Retinal pigment epithelial cell (primary cell): Measurements from ENCODE around the gene KDM2A.

Experiments
- DNase-seq: peaks from one replicate; pipeline ENCODE4 v3.0.0-alpha.2; 2010; ENCODE audit warnings: low read depth
- H3K4me3 ChIP-seq: 2 replicates; pipeline ENCODE4 v1.5.1; 2011; ENCODE audit warnings: mild to moderate bottlenecking, low read length, control low read depth, moderate library complexity
- TF ChIP-seq, protein P1 (sequence below): conservative IDR thresholded peaks from 2 replicates; pipeline ENCODE4 v1.5.1; 2011; ENCODE audit warnings: low read depth, low read length, control low read depth, inconsistent platforms

The KDM2A gene

GRCh38 chr11:67279589-67280340, 160.7 kb downstream of the KDM2A start:
- DNase-seq = no peak
- TF ChIP-seq, protein P1, sequence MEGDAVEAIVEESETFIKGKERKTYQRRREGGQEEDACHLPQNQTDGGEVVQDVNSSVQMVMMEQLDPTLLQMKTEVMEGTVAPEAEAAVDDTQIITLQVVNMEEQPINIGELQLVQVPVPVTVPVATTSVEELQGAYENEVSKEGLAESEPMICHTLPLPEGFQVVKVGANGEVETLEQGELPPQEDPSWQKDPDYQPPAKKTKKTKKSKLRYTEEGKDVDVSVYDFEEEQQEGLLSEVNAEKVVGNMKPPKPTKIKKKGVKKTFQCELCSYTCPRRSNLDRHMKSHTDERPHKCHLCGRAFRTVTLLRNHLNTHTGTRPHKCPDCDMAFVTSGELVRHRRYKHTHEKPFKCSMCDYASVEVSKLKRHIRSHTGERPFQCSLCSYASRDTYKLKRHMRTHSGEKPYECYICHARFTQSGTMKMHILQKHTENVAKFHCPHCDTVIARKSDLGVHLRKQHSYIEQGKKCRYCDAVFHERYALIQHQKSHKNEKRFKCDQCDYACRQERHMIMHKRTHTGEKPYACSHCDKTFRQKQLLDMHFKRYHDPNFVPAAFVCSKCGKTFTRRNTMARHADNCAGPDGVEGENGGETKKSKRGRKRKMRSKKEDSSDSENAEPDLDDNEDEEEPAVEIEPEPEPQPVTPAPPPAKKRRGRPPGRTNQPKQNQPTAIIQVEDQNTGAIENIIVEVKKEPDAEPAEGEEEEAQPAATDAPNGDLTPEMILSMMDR = no peak
- H3K4me3 ChIP-seq = no peak overlapping the region

GRCh38 chr11:67280341-67280787, 161.3 kb downstream of the KDM2A start:
- TF ChIP-seq, protein P1 = no peak
- DNase-seq = no peak
- H3K4me3 ChIP-seq = no peak overlapping the region

- no peak for DNase-seq
- TF ChIP-seq, protein P1 = no peak
- no peak overlapping the region for H3K4me3 ChIP-seq
Observed at GRCh38 chr11:67280788-67281551, 161.9 kb downstream of the KDM2A start.

- TF ChIP-seq, protein P1 = no peak
- no peak for DNase-seq
- no peak overlapping the region for H3K4me3 ChIP-seq
Observed at GRCh38 chr11:67281552-67282150, 162.6 kb downstream of the KDM2A start.

- TF ChIP-seq, protein P1 = no peak
- H3K4me3 ChIP-seq = no peak overlapping the region
- DNase-seq = no peak
Observed at GRCh38 chr11:67282155-67282875, 163.3 kb downstream of the KDM2A start.

GRCh38 chr11:67282876-67283371, 163.9 kb downstream of the KDM2A start:
- DNase-seq = no peak
- TF ChIP-seq, protein P1 = no peak
- no peak overlapping the region for H3K4me3 ChIP-seq
